Osteoblast (primary cell): ENCODE data around the gene SND1. TPM values are rescaled to one million over a fixed set of nuclear protein-coding genes. Genes with fewer than 3 reads are reported as not detected.

Source experiments
- DNase-seq: peaks from one replicate; pipeline ENCODE4 v3.0.0; 2011; ENCODE audit warnings: low spot score, mixed read lengths; ENCODE audit not compliant: insufficient read length; ENCODE audit errors: missing footprints
- H2AFZ ChIP-seq: 2 replicates; pipeline ENCODE4 v1.6.0; 2011; ENCODE audit warnings: mild to moderate bottlenecking, low read length
- H3K27ac ChIP-seq: 2 replicates; pipeline ENCODE4 v1.5.1; 2011; ENCODE audit warnings: mild to moderate bottlenecking, low read depth, low read length, moderate library complexity
- H3K27me3 ChIP-seq: 2 replicates; pipeline ENCODE4 v1.6.0; 2012; ENCODE audit warnings: mild to moderate bottlenecking, control low read depth, inconsistent platforms, low read length, moderate library complexity; ENCODE audit not compliant: insufficient read depth
- H3K36me3 ChIP-seq: 2 replicates; pipeline ENCODE4 v1.5.1; 2011; ENCODE audit warnings: mild to moderate bottlenecking, low read length, control low read depth, moderate library complexity; ENCODE audit not compliant: insufficient read depth
- H3K4me1 ChIP-seq: 2 replicates; pipeline ENCODE4 v1.5.1; 2011; ENCODE audit warnings: mild to moderate bottlenecking, low read length, control low read depth, moderate library complexity; ENCODE audit not compliant: insufficient read depth
- H3K4me2 ChIP-seq: 2 replicates; pipeline ENCODE4 v1.6.0; 2011; ENCODE audit warnings: mild to moderate bottlenecking, low read length; ENCODE audit not compliant: insufficient read depth
- H3K4me3 ChIP-seq: fragments of 200-600 bp; sonication (generic); 3 replicates; pipeline ENCODE4 v1.5.1; 2012; ENCODE audit warnings: mild to moderate bottlenecking, low read length, inconsistent platforms; ENCODE audit not compliant: insufficient read depth
- H3K79me2 ChIP-seq: 2 replicates; pipeline ENCODE4 v1.6.0; 2012; ENCODE audit warnings: mild to moderate bottlenecking, low read length, control low read depth, inconsistent platforms; ENCODE audit not compliant: insufficient read depth
- H3K9me3 ChIP-seq: 2 replicates; pipeline ENCODE4 v1.5.1; 2011; ENCODE audit warnings: low read depth, low read length, control low read depth
- H4K20me1 ChIP-seq: 2 replicates; pipeline ENCODE4 v1.6.0; 2012; ENCODE audit warnings: mild to moderate bottlenecking, low read length, control low read depth; ENCODE audit not compliant: insufficient read depth
- total RNA-seq: library from RNA; depleted of rRNA; stranded (reverse); fragments of >200 nt; gene quantifications from 2 replicates; pipeline ENCODE4 v1.2.3, GENCODE V29; 2012
- TF ChIP-seq, protein P1 (sequence below): IDR thresholded peaks from 2 replicates; pipeline ENCODE4 v1.5.1; 2011; ENCODE audit warnings: mild to moderate bottlenecking, low read depth, low read length, moderate library complexity; ENCODE audit errors: extremely low read depth

The SND1 gene
- total RNA-seq, 1 donor = 257 TPM

DNA sequence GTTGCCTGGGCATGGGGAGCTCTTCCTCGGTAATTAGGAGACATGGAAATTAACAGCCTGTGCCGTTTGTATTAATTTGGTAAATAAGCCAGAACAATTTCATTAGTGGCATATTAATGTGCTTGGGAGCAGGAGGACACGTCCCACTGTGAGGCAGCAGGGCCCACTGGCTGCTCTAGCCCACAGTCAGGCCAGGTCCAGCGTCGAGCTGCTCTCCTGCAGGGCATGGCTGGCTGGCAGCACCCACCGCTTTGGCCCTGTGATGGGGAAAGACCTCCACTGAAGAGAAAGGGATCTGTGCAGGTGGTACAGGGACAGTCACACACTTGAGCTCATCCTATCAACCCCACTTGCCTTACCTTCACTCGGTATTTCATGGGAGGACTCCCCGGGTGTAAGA is 416.8 kb downstream of the SND1 start:
- H3K79me2 ChIP-seq = no peaks in the 10 kb centered on the region
- no peak overlapping the region for H3K4me2 ChIP-seq
- no peak overlapping the region for H3K27ac ChIP-seq
- H3K36me3 ChIP-seq = no peaks in the 10 kb centered on the region
- H2AFZ ChIP-seq = no peak overlapping the region
- H4K20me1 ChIP-seq = peaks cover 18% of the 10 kb centered on the region
- TF ChIP-seq, protein P1, sequence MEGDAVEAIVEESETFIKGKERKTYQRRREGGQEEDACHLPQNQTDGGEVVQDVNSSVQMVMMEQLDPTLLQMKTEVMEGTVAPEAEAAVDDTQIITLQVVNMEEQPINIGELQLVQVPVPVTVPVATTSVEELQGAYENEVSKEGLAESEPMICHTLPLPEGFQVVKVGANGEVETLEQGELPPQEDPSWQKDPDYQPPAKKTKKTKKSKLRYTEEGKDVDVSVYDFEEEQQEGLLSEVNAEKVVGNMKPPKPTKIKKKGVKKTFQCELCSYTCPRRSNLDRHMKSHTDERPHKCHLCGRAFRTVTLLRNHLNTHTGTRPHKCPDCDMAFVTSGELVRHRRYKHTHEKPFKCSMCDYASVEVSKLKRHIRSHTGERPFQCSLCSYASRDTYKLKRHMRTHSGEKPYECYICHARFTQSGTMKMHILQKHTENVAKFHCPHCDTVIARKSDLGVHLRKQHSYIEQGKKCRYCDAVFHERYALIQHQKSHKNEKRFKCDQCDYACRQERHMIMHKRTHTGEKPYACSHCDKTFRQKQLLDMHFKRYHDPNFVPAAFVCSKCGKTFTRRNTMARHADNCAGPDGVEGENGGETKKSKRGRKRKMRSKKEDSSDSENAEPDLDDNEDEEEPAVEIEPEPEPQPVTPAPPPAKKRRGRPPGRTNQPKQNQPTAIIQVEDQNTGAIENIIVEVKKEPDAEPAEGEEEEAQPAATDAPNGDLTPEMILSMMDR = no peak
- H3K27me3 ChIP-seq = no peaks in the 10 kb centered on the region
- no peak for DNase-seq
- no peaks in the 10 kb centered on the region for H3K9me3 ChIP-seq
- H3K4me1 ChIP-seq = peaks cover 5% of the 10 kb centered on the region
- no peak overlapping the region for H3K4me3 ChIP-seq

DNA sequence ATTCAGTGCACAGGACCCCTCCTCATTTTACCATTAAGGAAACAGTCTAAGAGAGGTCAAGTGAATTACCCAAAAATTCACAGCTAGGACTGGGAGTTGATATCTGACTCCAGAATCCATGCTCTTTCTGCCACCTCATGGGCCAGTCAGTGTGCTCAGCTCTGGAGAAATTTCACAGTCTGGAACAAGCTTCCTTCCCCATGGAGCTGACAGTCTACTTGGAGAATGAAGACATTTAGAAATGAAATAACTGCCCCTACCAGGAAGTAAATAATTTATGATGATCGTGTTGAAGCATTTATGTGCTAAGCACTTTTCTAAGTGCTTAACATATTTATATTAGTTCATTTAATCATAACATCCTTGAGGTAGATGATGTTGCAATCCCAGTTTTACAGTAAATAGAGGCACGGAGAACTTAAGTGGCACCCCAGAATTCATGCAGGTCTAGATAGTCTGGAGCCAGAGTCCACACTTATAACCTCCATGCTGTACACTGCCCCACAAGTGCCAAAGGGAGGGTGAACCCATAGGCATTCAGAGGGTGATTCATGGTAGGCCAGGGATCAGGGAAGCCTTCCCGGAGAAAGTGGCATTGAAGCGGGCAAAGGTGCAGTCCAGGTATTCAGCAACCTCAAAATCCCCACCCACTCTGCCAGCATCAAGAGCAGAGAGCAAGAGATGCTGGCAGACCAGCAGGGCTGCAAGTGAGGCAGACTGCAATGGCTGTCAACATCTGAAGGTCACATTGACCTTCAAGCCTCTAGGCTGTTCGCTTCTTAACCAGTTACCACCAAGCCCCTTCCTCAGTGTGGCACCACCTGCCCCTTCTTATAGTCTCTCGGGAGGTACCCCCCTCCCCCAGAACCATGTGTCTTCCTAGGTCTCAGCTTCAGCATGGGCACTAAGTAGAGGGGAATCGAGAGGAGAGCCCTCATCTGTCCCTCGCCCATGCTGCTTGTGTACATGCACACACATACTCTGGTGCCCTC is 417.7 kb downstream of the SND1 start:
- Histone ChIP-seq H3K4me2 (no peak overlapping the region), H3K9me3 (no peaks in the 10 kb centered on the region), H3K27me3 (no peaks in the 10 kb centered on the region), H3K4me3 (no peak overlapping the region), H2AFZ (no peak overlapping the region), H3K4me1 (peaks cover 7% of the 10 kb centered on the region), H3K36me3 (no peaks in the 10 kb centered on the region), H3K27ac (no peak overlapping the region), H3K79me2 (no peaks in the 10 kb centered on the region), H4K20me1 (peaks cover 13% of the 10 kb centered on the region)
- TF ChIP-seq, protein P1 = no peak
- no peak for DNase-seq

DNA sequence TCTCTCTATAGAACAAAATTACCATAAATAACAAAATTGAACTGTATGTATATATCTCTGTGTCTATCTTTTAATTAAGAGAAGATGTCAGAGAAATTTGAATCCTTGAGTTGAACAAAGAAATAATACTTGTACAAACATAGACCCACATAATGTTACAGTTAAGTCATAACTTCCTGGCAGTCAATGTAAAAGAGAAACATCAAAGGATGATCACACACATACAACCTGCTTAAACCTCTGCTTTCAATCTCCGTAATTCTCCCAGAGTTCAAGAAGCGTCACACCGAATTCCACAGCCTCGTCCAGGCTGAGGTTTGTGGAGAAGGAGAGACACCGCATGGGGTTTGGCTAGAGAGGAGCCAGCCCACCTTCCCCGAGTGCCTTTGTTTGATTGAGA is 419.4 kb downstream of the SND1 start:
- Histone ChIP-seq H3K9me3 (no peaks in the 10 kb centered on the region), H3K4me2 (no peak overlapping the region), H3K27ac (no peak overlapping the region), H3K4me1 (peaks cover 7% of the 10 kb centered on the region), H3K27me3 (no peaks in the 10 kb centered on the region), H3K36me3 (peaks cover 6% of the 10 kb centered on the region), H3K79me2 (no peaks in the 10 kb centered on the region), H3K4me3 (no peak overlapping the region), H2AFZ (no peak overlapping the region), H4K20me1 (peaks cover 12% of the 10 kb centered on the region)
- no peak for DNase-seq
- TF ChIP-seq, protein P1 = no peak

DNA sequence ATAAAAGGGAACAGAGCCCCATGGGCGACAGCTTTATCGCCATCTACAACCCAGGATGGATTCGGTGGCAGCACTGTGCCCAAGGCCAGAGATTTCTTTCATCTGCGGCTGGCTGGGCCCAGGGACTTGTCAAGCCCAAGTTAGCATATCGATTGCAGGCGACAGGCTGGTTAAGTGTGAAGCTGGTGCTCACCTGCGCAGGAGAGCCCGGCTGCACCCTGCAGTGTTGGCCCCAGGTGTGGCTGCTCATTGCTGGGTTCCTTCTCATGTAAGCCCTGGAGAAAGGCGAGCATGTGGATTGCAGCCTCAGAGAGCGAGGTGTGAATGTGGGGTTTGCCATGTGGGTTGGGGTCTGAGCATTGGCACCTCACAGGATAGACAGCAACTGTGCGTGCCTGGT is 419.8 kb downstream of the SND1 start:
- Histone ChIP-seq H3K36me3 (peaks cover 8% of the 10 kb centered on the region), H4K20me1 (peaks cover 13% of the 10 kb centered on the region), H3K27me3 (no peaks in the 10 kb centered on the region), H3K79me2 (no peaks in the 10 kb centered on the region), H3K4me1 (peaks cover 7% of the 10 kb centered on the region), H3K4me3 (no peak overlapping the region), H3K4me2 (no peak overlapping the region), H3K27ac (no peak overlapping the region), H3K9me3 (no peaks in the 10 kb centered on the region), H2AFZ (no peak overlapping the region)
- TF ChIP-seq, protein P1 = no peak
- DNase-seq = no peak
